ENCODE data around the gene THBS3. TPM values are rescaled to one million over a fixed set of nuclear protein-coding genes. Genes with fewer than 3 reads are reported as not detected.
"Not testable (repeated sequence)": the region's sequence is repeated elsewhere in the genome, so short reads cannot be mapped to it uniquely, and the experiment has no call there.

Gene THBS3
- polyA plus RNA-seq, 1 donor (not counting 4 experiments of a cell fraction or from before 2014, with no cell fraction given) = 16.2 TPM

DNA sequence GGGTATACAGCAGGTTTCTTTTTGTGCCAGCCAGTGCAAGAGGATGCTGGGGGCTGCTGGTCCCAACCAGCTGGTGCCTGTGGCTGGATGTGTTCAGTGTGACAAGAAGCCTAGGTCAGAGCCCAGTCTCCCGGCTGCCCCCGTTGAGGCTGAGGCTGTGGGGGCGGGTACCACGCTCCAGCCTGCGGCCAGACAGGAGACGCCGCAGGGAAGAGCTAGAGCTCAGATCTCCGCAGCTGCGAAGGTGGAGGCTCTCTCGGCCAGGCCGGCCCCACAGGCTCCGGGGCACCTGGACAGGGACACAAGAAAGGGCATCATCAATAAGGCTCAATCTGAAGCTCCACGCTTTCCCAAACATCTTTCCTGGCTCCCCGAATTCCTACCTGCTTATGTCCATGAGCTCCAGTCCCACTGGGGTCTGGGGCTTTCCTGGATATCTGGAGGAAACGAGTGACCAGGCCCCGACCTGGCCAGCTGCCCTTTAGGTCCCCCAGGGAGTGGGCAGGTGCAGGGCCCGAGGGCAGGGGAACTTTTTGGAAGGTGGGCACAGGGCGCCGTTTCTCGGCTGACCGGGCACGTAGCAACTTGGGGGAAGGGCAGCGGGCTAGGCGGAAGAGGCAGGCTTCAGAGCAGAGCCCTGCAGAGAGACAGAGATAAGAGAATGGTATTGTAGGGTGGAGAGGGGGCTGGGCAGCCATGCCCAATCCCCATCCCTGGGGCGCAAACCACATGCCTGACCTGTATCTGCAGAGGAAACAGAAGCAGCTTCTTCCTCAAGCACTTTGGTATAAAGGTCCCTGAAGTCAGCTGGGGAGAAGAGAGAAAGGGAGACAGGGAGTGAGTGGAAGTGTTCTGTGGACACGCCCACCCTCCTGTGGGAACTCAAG lies 40.2 kb upstream of the THBS3 start:
- FAIRE-seq = no peak
- Histone ChIP-seq H3K27me3 (ENCODE audit: control insufficient read depth, extremely low read depth, insufficient read depth, low read length) (no peaks in the 10 kb centered on the region), H3K4me2 (ENCODE audit: control insufficient read depth, extremely low read depth, insufficient read depth, low read depth, low read length) (no peak overlapping the region), H3K4me3 (ENCODE audit: control insufficient read depth in 2 of 3, extremely low read depth in 1 of 3, insufficient read depth in 2 of 3, low read depth in 1 of 3, low read length in 3 of 3) (no peak overlapping the region), H3K4me1 (ENCODE audit: control insufficient read depth, extremely low read depth, insufficient read depth, low read length) (peaks cover 14% of the 10 kb centered on the region), H3K9me3 (ENCODE audit: control insufficient read depth, low read depth, low read length) (no peaks in the 10 kb centered on the region), H3K9me1 (ENCODE audit: control insufficient read depth, extremely low read depth, insufficient read depth, low read length) (no peaks in the 10 kb centered on the region), H2AFZ (ENCODE audit: control insufficient read depth, low read length) (no peak overlapping the region), H4K20me1 (ENCODE audit: control insufficient read depth, extremely low read depth, insufficient read depth, low read length) (no peaks in the 10 kb centered on the region), H3K9ac (ENCODE audit: control insufficient read depth, extremely low read depth, insufficient read depth, low read length) (no peak overlapping the region), H3K36me3 (ENCODE audit: control insufficient read depth in 2 of 2, extremely low read depth in 1 of 2, insufficient read depth in 2 of 2, low read length in 2 of 2) (peaks cover 11 to 19% of the 10 kb centered on the region in 2 experiments), H3K27ac (ENCODE audit: control insufficient read depth, insufficient read depth, low read length) (no peak overlapping the region), H3K79me2 (ENCODE audit: control insufficient read depth, insufficient read depth, low read length) (no peaks in the 10 kb centered on the region)
- TF ChIP-seq EZH2 (IDR thresholded peaks at IDR 0.05; ENCODE audit: low read length) (no peak), CTCF (optimal IDR thresholded peaks at IDR 0.05 in 1 of 3, IDR thresholded peaks at IDR 0.05 in 1 of 3, conservative IDR thresholded peaks at IDR 0.05 in 1 of 3; ENCODE audit: extremely low read depth in 1 of 3, insufficient read depth in 2 of 3, low read length in 3 of 3) (no peak)
- no peak for DNase-seq (ENCODE audit: low read depth, low spot score)
- dilution Hi-C loops (cut with MboI; ENCODE audit: extremely low pct_ligation_motif_present, low sequenced_read_pairs) = no loop called here

DNA sequence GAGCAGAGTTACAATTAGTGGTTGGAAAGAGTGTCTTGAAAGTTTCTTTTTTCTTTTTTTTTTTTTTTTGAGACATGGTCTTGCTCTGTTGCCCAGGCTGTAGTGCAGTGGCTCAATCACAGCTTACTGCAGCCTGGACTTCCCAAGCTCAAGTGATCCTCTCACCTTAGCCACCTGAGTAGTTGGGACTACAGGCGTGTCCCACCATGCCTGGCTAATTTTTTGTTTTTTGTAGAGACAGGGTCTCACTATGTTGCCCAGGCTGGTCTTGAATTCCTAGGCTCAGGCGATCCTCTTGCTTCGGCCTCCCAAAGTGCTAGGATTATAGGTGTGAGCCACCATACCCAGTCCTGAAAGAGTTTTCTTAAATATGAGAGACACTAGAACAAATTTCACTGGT lies 39.1 kb upstream of the THBS3 start:
- H3K9me3 ChIP-seq (ENCODE audit: control insufficient read depth, low read depth, low read length); H2AFZ ChIP-seq (ENCODE audit: control insufficient read depth, low read length); H3K9me1 ChIP-seq (ENCODE audit: control insufficient read depth, extremely low read depth, insufficient read depth, low read length); H3K27ac ChIP-seq (ENCODE audit: control insufficient read depth, insufficient read depth, low read length); FAIRE-seq; DNase-seq (ENCODE audit: low read depth, low spot score); H3K79me2 ChIP-seq (ENCODE audit: control insufficient read depth, insufficient read depth, low read length); H3K4me2 ChIP-seq (ENCODE audit: control insufficient read depth, extremely low read depth, insufficient read depth, low read depth, low read length); H3K4me3 ChIP-seq (ENCODE audit: control insufficient read depth in 2 of 3, extremely low read depth in 1 of 3, insufficient read depth in 2 of 3, low read depth in 1 of 3, low read length in 3 of 3); H3K27me3 ChIP-seq (ENCODE audit: control insufficient read depth, extremely low read depth, insufficient read depth, low read length); H4K20me1 ChIP-seq (ENCODE audit: control insufficient read depth, extremely low read depth, insufficient read depth, low read length); H3K9ac ChIP-seq (ENCODE audit: control insufficient read depth, extremely low read depth, insufficient read depth, low read length); dilution Hi-C loops (cut with MboI; ENCODE audit: extremely low pct_ligation_motif_present, low sequenced_read_pairs): not testable (repeated sequence)
- H3K36me3 ChIP-seq (ENCODE audit: control insufficient read depth in 2 of 2, extremely low read depth in 1 of 2, insufficient read depth in 2 of 2, low read length in 2 of 2) = peaks cover 11 to 18% of the 10 kb centered on the region in 2 experiments
- peaks cover 15% of the 10 kb centered on the region for H3K4me1 ChIP-seq (ENCODE audit: control insufficient read depth, extremely low read depth, insufficient read depth, low read length)
